ENCODE data around the gene CDH6. TPM values are rescaled to one million over a fixed set of nuclear protein-coding genes. Genes with fewer than 3 reads are reported as not detected.

Gene CDH6
- total RNA-seq (2014; rRNA removed; shearing (Covaris generic)): 5.3 and 6.1 TPM in 2 replicates

GRCh38 chr5:31193591-31194467 is at the start of gene CDH6:
TSS of gene CDH6 (plus strand) at chr5:31193686. CDS start at chr5:31267474, 73,788 bp downstream.
- peak; percentile 82 for DNase-seq
- no peaks in the 10 kb centered on the region for H3K36me3 ChIP-seq (replicated peaks; ENCODE audit: control insufficient read depth, insufficient read depth, low read length)
- peaks cover 34% of the 10 kb centered on the region for H3K27me3 ChIP-seq (ENCODE audit: control insufficient read depth, insufficient read depth, low read length)
- peak within 1 kb of the TSS; percentile 50 for H3K4me3 ChIP-seq (ENCODE audit: insufficient read depth, low read depth, low read length)

DNA sequence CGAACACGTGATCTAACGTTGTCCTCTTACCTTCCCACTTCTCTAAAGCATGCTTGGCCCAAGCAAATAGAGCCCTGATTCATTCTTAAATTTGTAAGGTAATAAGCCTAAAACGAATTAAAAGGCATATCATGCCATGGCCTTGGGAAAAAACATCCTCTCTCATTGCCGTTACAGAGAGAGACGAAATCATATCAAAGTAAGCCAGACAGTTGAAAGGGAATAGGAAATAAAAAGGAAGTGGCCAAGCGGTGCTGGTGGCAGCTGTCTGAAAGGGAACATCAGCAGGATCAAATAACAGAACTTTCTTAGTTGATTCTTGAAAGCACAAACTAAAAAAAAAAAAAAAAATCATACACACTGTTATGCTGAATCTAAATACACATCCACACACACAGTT is 49.1 kb upstream of the CDH6 start:
- DNase-seq: no peak
- Histone ChIP-seq H3K36me3 (replicated peaks; ENCODE audit: control insufficient read depth, insufficient read depth, low read length) (no peaks in the 10 kb centered on the region), H3K4me3 (ENCODE audit: insufficient read depth, low read depth, low read length) (no peak overlapping the region), H3K27me3 (ENCODE audit: control insufficient read depth, insufficient read depth, low read length) (no peaks in the 10 kb centered on the region)

- Histone ChIP-seq H3K36me3 (replicated peaks; ENCODE audit: control insufficient read depth, insufficient read depth, low read length) (no peaks in the 10 kb centered on the region), H3K27me3 (ENCODE audit: control insufficient read depth, insufficient read depth, low read length) (no peaks in the 10 kb centered on the region), H3K4me3 (ENCODE audit: insufficient read depth, low read depth, low read length) (no peak overlapping the region)
- no peak for DNase-seq
Observed at GRCh38 chr5:31148959-31149475, 44.5 kb upstream of the CDH6 start.

GRCh38 chr5:31153521-31153920 is 40.0 kb upstream of the CDH6 start:
- Histone ChIP-seq H3K4me3 (ENCODE audit: insufficient read depth, low read depth, low read length) (no peak overlapping the region), H3K36me3 (replicated peaks; ENCODE audit: control insufficient read depth, insufficient read depth, low read length) (no peaks in the 10 kb centered on the region), H3K27me3 (ENCODE audit: control insufficient read depth, insufficient read depth, low read length) (no peaks in the 10 kb centered on the region)
- no peak for DNase-seq

DNA sequence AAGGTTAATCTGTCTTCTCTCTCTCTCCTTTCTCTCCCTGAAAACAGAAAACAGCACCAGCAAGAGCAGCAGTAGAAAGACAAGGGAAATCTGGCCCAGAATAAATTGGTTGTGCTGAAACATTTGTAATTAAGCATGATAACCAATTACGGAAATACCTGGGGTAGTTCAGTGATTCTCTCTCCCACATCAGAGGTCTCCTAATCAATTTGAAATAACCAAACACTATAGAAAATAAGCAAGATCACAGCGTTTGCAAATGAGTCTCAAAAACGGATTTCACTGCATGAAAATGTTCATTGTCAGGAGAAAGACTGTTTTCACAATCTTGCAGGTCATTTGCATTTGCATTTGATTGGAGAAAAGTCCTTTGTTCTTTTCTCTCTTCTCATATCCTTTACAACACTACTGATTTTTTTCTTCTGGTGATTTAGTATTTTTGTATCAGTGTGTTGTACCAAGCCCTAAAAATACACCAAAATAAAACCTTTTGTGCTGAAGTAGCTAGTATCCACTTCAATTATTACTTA is 36.8 kb upstream of the CDH6 start:
- Histone ChIP-seq H3K27me3 (ENCODE audit: control insufficient read depth, insufficient read depth, low read length) (no peaks in the 10 kb centered on the region), H3K4me3 (ENCODE audit: insufficient read depth, low read depth, low read length) (no peak overlapping the region), H3K36me3 (replicated peaks; ENCODE audit: control insufficient read depth, insufficient read depth, low read length) (no peaks in the 10 kb centered on the region)
- DNase-seq: no peak

DNA sequence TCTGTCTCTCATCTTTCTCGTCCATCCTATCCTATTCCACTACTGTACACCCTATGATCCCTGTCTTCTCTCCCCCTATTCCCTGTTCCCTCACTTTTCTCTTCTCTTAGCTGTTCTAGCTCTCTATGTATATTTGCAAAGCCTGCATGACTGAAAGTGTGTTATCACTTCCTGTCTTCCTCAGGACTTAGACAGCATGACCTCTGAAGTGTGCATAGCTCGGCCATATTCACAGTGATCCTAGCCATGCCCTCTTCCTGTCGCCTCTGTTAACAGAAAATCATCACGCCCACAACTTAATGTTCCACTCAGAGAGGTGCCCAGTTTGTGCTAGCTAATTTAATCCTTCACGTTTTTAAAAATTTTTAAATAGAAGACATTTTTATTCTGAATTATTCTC is 35.8 kb upstream of the CDH6 start:
- DNase-seq: no peak
- H3K27me3 ChIP-seq (ENCODE audit: control insufficient read depth, insufficient read depth, low read length): no peaks in the 10 kb centered on the region
- no peaks in the 10 kb centered on the region for H3K36me3 ChIP-seq (replicated peaks; ENCODE audit: control insufficient read depth, insufficient read depth, low read length)
- no peak overlapping the region for H3K4me3 ChIP-seq (ENCODE audit: insufficient read depth, low read depth, low read length)

GRCh38 chr5:31158686-31159085 is 34.8 kb upstream of the CDH6 start:
- no peaks in the 10 kb centered on the region for H3K36me3 ChIP-seq (replicated peaks; ENCODE audit: control insufficient read depth, insufficient read depth, low read length)
- DNase-seq: no peak
- no peaks in the 10 kb centered on the region for H3K27me3 ChIP-seq (ENCODE audit: control insufficient read depth, insufficient read depth, low read length)
- H3K4me3 ChIP-seq (ENCODE audit: insufficient read depth, low read depth, low read length): no peak overlapping the region

- DNase-seq: no peak
- Histone ChIP-seq H3K4me3 (ENCODE audit: insufficient read depth, low read depth, low read length) (no peak overlapping the region), H3K27me3 (ENCODE audit: control insufficient read depth, insufficient read depth, low read length) (no peaks in the 10 kb centered on the region), H3K36me3 (replicated peaks; ENCODE audit: control insufficient read depth, insufficient read depth, low read length) (no peaks in the 10 kb centered on the region)
Observed at GRCh38 chr5:31161781-31162181, 31.7 kb upstream of the CDH6 start.

- H3K4me3 ChIP-seq (ENCODE audit: insufficient read depth, low read depth, low read length): no peak overlapping the region
- no peak for DNase-seq
- no peaks in the 10 kb centered on the region for H3K27me3 ChIP-seq (ENCODE audit: control insufficient read depth, insufficient read depth, low read length)
- no peaks in the 10 kb centered on the region for H3K36me3 ChIP-seq (replicated peaks; ENCODE audit: control insufficient read depth, insufficient read depth, low read length)
Observed at GRCh38 chr5:31165729-31166128, 27.8 kb upstream of the CDH6 start.

DNA sequence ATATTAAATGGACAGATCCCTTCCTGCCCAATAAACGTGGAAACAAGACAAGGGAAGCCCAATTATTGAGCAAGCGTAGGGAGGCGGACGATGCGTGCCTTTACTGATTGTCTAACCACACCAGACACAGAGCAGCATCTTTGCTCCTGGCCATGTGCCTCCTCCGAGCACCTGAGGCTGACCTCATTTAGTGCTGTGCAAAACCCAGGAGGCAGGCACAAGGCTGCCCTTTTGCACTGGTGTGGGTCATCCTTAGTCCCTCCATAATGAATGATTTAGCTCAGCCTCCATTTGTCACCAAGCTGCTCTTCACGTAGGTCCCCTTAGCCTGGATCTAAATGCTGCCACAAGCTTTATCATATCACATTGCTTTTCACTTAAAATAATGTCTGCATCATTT is 24.1 kb upstream of the CDH6 start:
- no peak for DNase-seq
- Histone ChIP-seq H3K4me3 (ENCODE audit: insufficient read depth, low read depth, low read length) (no peak overlapping the region), H3K27me3 (ENCODE audit: control insufficient read depth, insufficient read depth, low read length) (no peaks in the 10 kb centered on the region), H3K36me3 (replicated peaks; ENCODE audit: control insufficient read depth, insufficient read depth, low read length) (no peaks in the 10 kb centered on the region)

GRCh38 chr5:31172881-31173280 is 20.6 kb upstream of the CDH6 start:
- Histone ChIP-seq H3K36me3 (replicated peaks; ENCODE audit: control insufficient read depth, insufficient read depth, low read length) (no peaks in the 10 kb centered on the region), H3K27me3 (ENCODE audit: control insufficient read depth, insufficient read depth, low read length) (no peaks in the 10 kb centered on the region), H3K4me3 (ENCODE audit: insufficient read depth, low read depth, low read length) (no peak overlapping the region)
- no peak for DNase-seq

GRCh38 chr5:31173614-31174013 is 19.9 kb upstream of the CDH6 start:
- no peak for DNase-seq
- Histone ChIP-seq H3K36me3 (replicated peaks; ENCODE audit: control insufficient read depth, insufficient read depth, low read length) (no peaks in the 10 kb centered on the region), H3K27me3 (ENCODE audit: control insufficient read depth, insufficient read depth, low read length) (no peaks in the 10 kb centered on the region), H3K4me3 (ENCODE audit: insufficient read depth, low read depth, low read length) (no peak overlapping the region)

DNA sequence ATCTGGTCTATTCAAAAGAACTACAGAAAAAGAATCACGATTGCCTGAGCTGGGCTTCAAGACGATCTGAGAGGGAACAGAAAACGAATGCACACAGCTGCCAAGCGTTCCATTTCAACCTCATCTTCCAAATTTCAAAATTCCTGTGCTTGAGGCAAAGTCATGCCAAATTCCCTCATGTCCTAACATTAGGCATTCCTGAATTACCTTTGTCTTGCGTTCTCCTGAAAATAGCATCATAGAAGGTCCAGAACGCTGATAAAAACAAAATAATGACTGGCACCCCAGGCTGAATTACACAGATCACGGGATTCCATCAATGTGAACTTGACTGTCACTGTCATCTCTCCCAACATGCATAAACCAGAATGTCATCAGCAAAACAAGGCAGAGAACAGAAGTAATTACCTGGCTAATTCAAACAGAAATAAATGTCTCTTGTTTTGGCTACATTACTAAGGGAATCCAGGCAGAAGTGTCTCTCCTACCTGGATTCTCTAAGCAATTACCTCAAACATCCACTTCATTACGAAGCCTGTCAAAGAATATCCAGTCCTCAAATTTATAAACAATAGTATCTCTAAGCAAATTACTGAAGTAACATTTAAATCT is 12.0 kb upstream of the CDH6 start:
- no peak for DNase-seq
- Histone ChIP-seq H3K36me3 (replicated peaks; ENCODE audit: control insufficient read depth, insufficient read depth, low read length) (no peaks in the 10 kb centered on the region), H3K27me3 (ENCODE audit: control insufficient read depth, insufficient read depth, low read length) (no peaks in the 10 kb centered on the region), H3K4me3 (ENCODE audit: insufficient read depth, low read depth, low read length) (no peak overlapping the region)

DNA sequence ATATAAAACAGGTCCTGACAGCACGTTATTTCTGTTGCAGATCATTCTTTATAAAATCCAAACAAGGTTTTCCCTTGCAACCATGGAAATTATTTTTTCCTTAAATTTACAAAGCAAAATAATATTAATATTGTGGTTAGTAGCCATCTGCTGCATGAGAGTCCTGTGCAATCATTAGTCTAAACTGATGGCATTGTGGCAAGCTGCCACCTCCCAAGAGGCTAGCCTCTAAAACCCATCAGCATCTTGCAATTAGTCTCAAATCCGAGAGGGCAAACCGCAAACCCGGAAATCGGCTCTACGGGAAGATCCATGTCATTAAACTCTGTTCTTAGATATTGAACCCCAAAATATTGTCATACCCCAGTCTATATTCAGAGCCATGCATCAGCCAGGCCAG is 11.3 kb upstream of the CDH6 start:
- no peak for DNase-seq
- Histone ChIP-seq H3K4me3 (ENCODE audit: insufficient read depth, low read depth, low read length) (no peak overlapping the region), H3K27me3 (ENCODE audit: control insufficient read depth, insufficient read depth, low read length) (no peaks in the 10 kb centered on the region), H3K36me3 (replicated peaks; ENCODE audit: control insufficient read depth, insufficient read depth, low read length) (no peaks in the 10 kb centered on the region)

- no peak for DNase-seq
- no peaks in the 10 kb centered on the region for H3K27me3 ChIP-seq (ENCODE audit: control insufficient read depth, insufficient read depth, low read length)
- no peaks in the 10 kb centered on the region for H3K36me3 ChIP-seq (replicated peaks; ENCODE audit: control insufficient read depth, insufficient read depth, low read length)
- H3K4me3 ChIP-seq (ENCODE audit: insufficient read depth, low read depth, low read length): no peak overlapping the region
Observed at GRCh38 chr5:31185951-31186350, 7.5 kb upstream of the CDH6 start.
